Panc1 (cell line): Measurements from ENCODE around the gene ARHGEF25. TPM values are rescaled to one million over a fixed set of nuclear protein-coding genes. Genes with fewer than 3 reads are reported as not detected.
"Not testable (repeated sequence)": the region's sequence is repeated elsewhere in the genome, so short reads cannot be mapped to it uniquely, and the experiment has no call there.

ENCODE experiments used
- ATAC-seq: fragments of 200-7000 bp; cut with Tn5 transposase; 2 replicates; pipeline ENCODE4 v1.9.1; 2020; ENCODE audit warnings: mild to moderate bottlenecking, moderate library complexity
- BruUV-seq: library from RNA; stranded (reverse); fragments of 400-500 nt; replicated peaks from 2 replicates; lab custom pipeline; 2021; lab: Mats Ljungman, UMichigan
- CTCF ChIA-PET: fragments of 300-600 bp; sonication (Branson Sonifier 250); formaldehyde crosslinking; loops from one replicate; lab custom pipeline; 2022; ENCODE audit warnings: antibody characterized with exemption; lab: Charles Lee
- POLR2A ChIA-PET: fragments of 300-600 bp; sonication (Branson Sonifier 250); formaldehyde crosslinking; loops from one replicate; lab custom pipeline; 2022; ENCODE audit warnings: antibody characterized with exemption; lab: Charles Lee
- DNase-seq: peaks from one replicate; pipeline ENCODE4 v3.0.0-alpha.2; 2010; ENCODE audit warnings: low read depth, low spot score
- H3K27ac ChIP-seq: 2 replicates; pipeline ENCODE4 v1.5.1; 2011; ENCODE audit warnings: mild to moderate bottlenecking, low read length, inconsistent platforms
- H3K27me3 ChIP-seq: fragments of 200-500 bp; sonication (Bioruptor generic); 2 replicates; pipeline ENCODE4 v1.6.0; 2014; ENCODE audit warnings: low read length, inconsistent platforms; ENCODE audit not compliant: control insufficient read depth, insufficient read depth
- H3K36me3 ChIP-seq: fragments of 200-500 bp; sonication (Bioruptor generic); 2 replicates; pipeline ENCODE4 v1.5.1; 2014; ENCODE audit warnings: inconsistent platforms, mild to moderate bottlenecking, low read length, moderate library complexity; ENCODE audit not compliant: control insufficient read depth, insufficient read depth
- H3K4me1 ChIP-seq: 2 replicates; pipeline ENCODE4 v1.5.1; 2011; ENCODE audit warnings: inconsistent platforms, mild to moderate bottlenecking, low read length, moderate library complexity; ENCODE audit not compliant: control insufficient read depth, insufficient read depth
- H3K4me3 ChIP-seq, 2 experiments: 2 replicates each; pipeline ENCODE4 v1.5.1; 2011 to 2012; ENCODE audit warnings: low read depth in 2 of 2, low read length in 2 of 2, mild to moderate bottlenecking in 2 of 2, inconsistent platforms in 1 of 2, moderate library complexity in 1 of 2
- H3K9me3 ChIP-seq: fragments of 200-500 bp; sonication (Bioruptor generic); 2 replicates; pipeline ENCODE4 v1.5.1; 2014; ENCODE audit warnings: low read depth, mild to moderate bottlenecking, inconsistent platforms, low read length, moderate library complexity; ENCODE audit not compliant: control insufficient read depth, insufficient read depth
- CTCF ChIP-seq: fragments of 450-650 bp; IDR thresholded peaks from 2 replicates; pipeline ENCODE4 v1.5.1; 2017; ENCODE audit warnings: mild to moderate bottlenecking
- POLR2AphosphoS5 ChIP-seq: IDR thresholded peaks from 2 replicates; pipeline ENCODE4 v1.6.1; 2012; ENCODE audit warnings: mild to moderate bottlenecking, low read depth, low read length, moderate library complexity
- REST ChIP-seq, 2 experiments: IDR thresholded peaks; 2 replicates each; pipeline ENCODE4 v1.6.1; 2011 to 2012; ENCODE audit warnings: low read depth in 2 of 2, control low read depth in 1 of 2, low read length in 1 of 2, mild to moderate bottlenecking in 1 of 2, moderate library complexity in 1 of 2; ENCODE audit not compliant: insufficient read depth in 1 of 2
- SIN3A ChIP-seq: IDR thresholded peaks from 2 replicates; pipeline ENCODE4 v1.6.1; 2012; ENCODE audit warnings: low read depth, mild to moderate bottlenecking, low read length, moderate library complexity, borderline replicate concordance; ENCODE audit not compliant: insufficient read depth
- TCF7L2 ChIP-seq: IDR thresholded peaks from 2 replicates; pipeline ENCODE4 v1.6.1; 2011; ENCODE audit warnings: mild to moderate bottlenecking, low read depth, low read length, inconsistent platforms
- in situ Hi-C: cut with HindIII; loops from 2 replicates; pipeline ENCODE4 v1.10.0; 2016; ENCODE audit warnings: low sequenced_read_pairs, low pct_unique_long_range_greater_than_20kb
- intact Hi-C: fragments of 100-400 bp; cut with micrococcal nuclease; formaldehyde crosslinking; loops from one replicate; pipeline ENCODE4 v1.10.0; 2022; ENCODE audit not compliant: unreplicated experiment
- total RNA-seq: library from RNA; stranded (reverse); gene quantifications from one replicate; pipeline ENCODE4 v1.2.1, GENCODE V29; 2021; ENCODE audit not compliant: unreplicated experiment

ARHGEF25 gene
- total RNA-seq, 1 experiment from 2014 or later = 10.5 TPM

GRCh38 chr12:57640175-57641042 lies 29.2 kb downstream of the ARHGEF25 start:
- ATAC-seq = no peak
- no peaks in the 10 kb centered on the region for H3K4me1 ChIP-seq
- 0 out of 2 replicates have a peak, but pooled peaks cover 2% of the 10 kb centered on the region for H3K9me3 ChIP-seq
- no peaks in the 10 kb centered on the region; the same call in 1 of the 2 replicates for H3K27me3 ChIP-seq
- ChIA-PET CTCF (interaction anchor here (0.6 kb wide), 1 partner anchor 60 kb away, joined by 3 read pairs; no protein-coding TSS in a partner anchor), POLR2A (no interaction called here)
- no peak overlapping the region for H3K27ac ChIP-seq
- H3K36me3 ChIP-seq = no peaks in the 10 kb centered on the region
- H3K4me3 ChIP-seq = no peak overlapping the region
- intact Hi-C loops (no loop called here), in situ Hi-C loops (no loop called here)
- BruUV-seq = no TSS peak
- no peak for DNase-seq
- TF ChIP-seq CTCF = no peak
- TF ChIP-seq SIN3A = no peak
- TF ChIP-seq POLR2AphosphoS5 = no peak
- TF ChIP-seq TCF7L2 = no peak
- no peak for TF ChIP-seq REST (IDR thresholded peaks at IDR 0.05; ENCODE audit: insufficient read depth in 1 of 2, low read depth in 2 of 2, low read length in 1 of 2)

- DNase-seq (no peak), ATAC-seq (no peak)
- H3K36me3 ChIP-seq = no peaks in the 10 kb centered on the region
- no peak overlapping the region for H3K27ac ChIP-seq
- no peak for TF ChIP-seq REST (IDR thresholded peaks at IDR 0.05; ENCODE audit: insufficient read depth in 1 of 2, low read depth in 2 of 2, low read length in 1 of 2)
- TF ChIP-seq CTCF = no peak
- TF ChIP-seq TCF7L2 = no peak
- no peak for TF ChIP-seq POLR2AphosphoS5
- no peak for TF ChIP-seq SIN3A
- CTCF ChIA-PET = no interaction called here
- BruUV-seq = no TSS peak
- POLR2A ChIA-PET = no interaction called here
- no peaks in the 10 kb centered on the region; the same call in 1 of the 2 replicates for H3K27me3 ChIP-seq
- H3K4me1 ChIP-seq = no peaks in the 10 kb centered on the region
- 0 out of 2 replicates have a peak, but pooled peaks cover 6% of the 10 kb centered on the region for H3K9me3 ChIP-seq
- in situ Hi-C loops (no loop called here), intact Hi-C loops (no loop called here)
- H3K4me3 ChIP-seq = no peak overlapping the region
These were observed 30.6 kb downstream of the ARHGEF25 start for GRCh38 chr12:57641699-57642442.

- H3K4me3 ChIP-seq, ATAC-seq, in situ Hi-C loops, DNase-seq, POLR2A ChIA-PET, intact Hi-C loops, H3K27ac ChIP-seq, H3K36me3 ChIP-seq, BruUV-seq, H3K9me3 ChIP-seq, H3K4me1 ChIP-seq, H3K27me3 ChIP-seq: not testable (repeated sequence)
- CTCF ChIA-PET = interaction anchor here (0.9 kb wide), 1 partner anchor 65 kb away, joined by 5 read pairs; no protein-coding TSS in a partner anchor
These were observed 34.9 kb downstream of the ARHGEF25 start for GRCh38 chr12:57645990-57646658.
